Gastroesophageal sphincter (tissue), 4 donors: Measurements from ENCODE around the gene SMG6. TPM values are rescaled to one million over a fixed set of nuclear protein-coding genes. Genes with fewer than 3 reads are reported as not detected.

Experiments used
- ATAC-seq: fragments of 150-250 bp; one replicate; pipeline ENCODE4 v1.9.1; 2016; ENCODE audit warnings: mild to moderate bottlenecking, moderate library complexity
- H3K27ac ChIP-seq, 4 donors: fragments of 200-600 bp; sonication (generic) in 3 of 4; 1 replicate in 3 of 4; 2 replicates in 1 of 4; pipeline ENCODE4 v1.5.1; 2016 to 2019
- H3K27me3 ChIP-seq: fragments of 200-600 bp; sonication (generic); one replicate; pipeline ENCODE4 v1.5.1; 2019
- H3K36me3 ChIP-seq, 2 donors: fragments of 200-600 bp; sonication (generic); one replicate each; pipeline ENCODE4 v1.5.1; 2019; ENCODE audit warnings: control low read depth in 1 of 2
- H3K4me1 ChIP-seq, 3 donors: fragments of 200-600 bp; sonication (generic); 1 replicate in 2 of 3; 2 replicates in 1 of 3; pipeline ENCODE4 v1.5.1; 2016 to 2019; ENCODE audit warnings: control low read depth in 2 of 3
- H3K4me3 ChIP-seq, 2 donors: fragments of 200-600 bp; sonication (generic); one replicate each; pipeline ENCODE4 v1.5.1; 2019; ENCODE audit warnings: mild to moderate bottlenecking in 1 of 2, moderate library complexity in 1 of 2
- H3K9me3 ChIP-seq, 3 donors: fragments of 200-600 bp; sonication (generic); one replicate each; pipeline ENCODE4 v1.5.1; 2017 to 2019; ENCODE audit warnings: control low read depth in 2 of 3
- CTCF ChIP-seq, 4 experiments: fragments of 200-600 bp in 2 of 4; fragments of 450-650 bp in 2 of 4; sonication (generic) in 1 of 4; IDR thresholded peaks; one replicate each; pipeline ENCODE4 v1.5.1; 2017 to 2019; ENCODE audit warnings: antibody characterized with exemption in 4 of 4, mild to moderate bottlenecking in 2 of 4, moderate library complexity in 2 of 4
- EP300 ChIP-seq: sonication (generic); formaldehyde crosslinking; IDR thresholded peaks from one replicate; pipeline ENCODE4 v1.6.1; 2017; ENCODE audit warnings: antibody characterized with exemption, mild to moderate bottlenecking
- POLR2A ChIP-seq, 2 donors: fragments of 450-650 bp; IDR thresholded peaks; one replicate each; pipeline ENCODE4 v1.6.1; 2017; ENCODE audit warnings: antibody characterized with exemption in 2 of 2, mild to moderate bottlenecking in 2 of 2, moderate library complexity in 1 of 2
- POLR2AphosphoS5 ChIP-seq: sonication (generic); formaldehyde crosslinking; IDR thresholded peaks from one replicate; pipeline ENCODE4 v1.6.1; 2017; ENCODE audit warnings: antibody characterized with exemption
- WGBS, 2 donors: methylation state at CpG; one replicate each; pipeline ENCODE4 v1.1.5; 2018; ENCODE audit warnings: low coverage in 1 of 2; 5-methylcytosine and 5-hydroxymethylcytosine counted together
- total RNA-seq, 4 donors: library from RNA; depleted of rRNA; stranded (reverse); fragments of >200 nt; gene quantifications; one replicate each; pipeline ENCODE4 v1.1.0, GENCODE V29; 2016

Gene SMG6
- total RNA-seq, 4 donors from 2014 or later = 27.2 to 75.5 (median 43.9) TPM

- no peak for ATAC-seq
- 43 to 57% methylated on average over 5 to 7 of the region's 7 CpGs for WGBS, 2 donors
- TF ChIP-seq POLR2AphosphoS5 (no peak), CTCF (IDR thresholded peaks at IDR 0.05) (no peak), POLR2A (IDR thresholded peaks at IDR 0.05) (no peak), EP300 (no peak)
- Histone ChIP-seq H3K27ac (peak overlapping the region; percentile 0 to 85 (median 76)), H3K9me3 (no peaks in the 10 kb centered on the region), H3K36me3 (peaks cover 0 to 74% of the 10 kb centered on the region in 2 donors), H3K27me3 (no peaks in the 10 kb centered on the region), H3K4me3 (no peak overlapping the region), H3K4me1 (peaks cover 0 to 70% (median 56%) of the 10 kb centered on the region in 3 donors)
Observed at GRCh38 chr17:2083613-2084035, 220.0 kb downstream of the SMG6 start.

GRCh38 chr17:2082003-2082781 lies 221.4 kb downstream of the SMG6 start:
- no peak for TF ChIP-seq CTCF (IDR thresholded peaks at IDR 0.05)
- no peak for TF ChIP-seq POLR2A (IDR thresholded peaks at IDR 0.05)
- no peak for TF ChIP-seq POLR2AphosphoS5
- TF ChIP-seq EP300 = no peak
- peaks cover 0 to 63% (median 42%) of the 10 kb centered on the region in 3 donors for H3K4me1 ChIP-seq
- H3K27ac ChIP-seq = peak overlapping the region in 3 of 4 donors; percentile 45 to 85 (median 73)
- H3K9me3 ChIP-seq = no peaks in the 10 kb centered on the region
- no peak overlapping the region for H3K4me3 ChIP-seq
- H3K36me3 ChIP-seq = peaks cover 0 to 88% of the 10 kb centered on the region in 2 donors
- H3K27me3 ChIP-seq = no peaks in the 10 kb centered on the region
- ATAC-seq = no peak
- WGBS, 2 donors = 70 to 78% methylated on average over 5 of the region's 9 CpGs

- H3K9me3 ChIP-seq = no peaks in the 10 kb centered on the region
- no peak overlapping the region for H3K4me3 ChIP-seq
- peaks cover 0 to 63% (median 40%) of the 10 kb centered on the region in 3 donors for H3K4me1 ChIP-seq
- WGBS, 2 donors = 81 to 89% methylated on average over 5 to 8 of the region's 9 CpGs
- H3K36me3 ChIP-seq = peaks cover 0 to 88% of the 10 kb centered on the region in 2 donors
- ATAC-seq = no peak
- TF ChIP-seq EP300 = no peak
- no peak for TF ChIP-seq POLR2A (IDR thresholded peaks at IDR 0.05)
- no peak for TF ChIP-seq CTCF (IDR thresholded peaks at IDR 0.05)
- no peak for TF ChIP-seq POLR2AphosphoS5
- H3K27ac ChIP-seq = peak overlapping the region in 3 of 4 donors; percentile 45 to 85 (median 73)
- H3K27me3 ChIP-seq = no peaks in the 10 kb centered on the region
Observed at GRCh38 chr17:2081564-2081963, 222.0 kb downstream of the SMG6 start.

- Histone ChIP-seq H3K4me3 (no peak overlapping the region), H3K9me3 (no peaks in the 10 kb centered on the region), H3K4me1 (peaks cover 0 to 49% (median 26%) of the 10 kb centered on the region in 3 donors), H3K27me3 (no peaks in the 10 kb centered on the region), H3K27ac (peak overlapping the region in 3 of 4 donors; percentile 73 to 80 (median 78)), H3K36me3 (peaks cover 0 to 79% of the 10 kb centered on the region in 2 donors)
- no peak for TF ChIP-seq EP300
- no peak for ATAC-seq
- 34 to 74% methylated on average over 4 to 6 of the region's 8 CpGs for WGBS, 2 donors
Observed at GRCh38 chr17:2077040-2077439, 226.5 kb downstream of the SMG6 start.

GRCh38 chr17:2076087-2076984 lies 227.2 kb downstream of the SMG6 start:
- Histone ChIP-seq H3K27ac (peak overlapping the region in 3 of 4 donors; percentile 73 to 80 (median 78)), H3K9me3 (no peaks in the 10 kb centered on the region), H3K27me3 (no peaks in the 10 kb centered on the region), H3K4me1 (peaks cover 0 to 52% (median 32%) of the 10 kb centered on the region in 3 donors), H3K4me3 (no peak overlapping the region), H3K36me3 (peaks cover 0 to 79% of the 10 kb centered on the region in 2 donors)
- ATAC-seq = no peak
- WGBS, 2 donors = 51 to 60% methylated on average over 6 to 10 of the region's 17 CpGs
- no peak for TF ChIP-seq POLR2AphosphoS5
- no peak for TF ChIP-seq CTCF (IDR thresholded peaks at IDR 0.05)
- no peak for TF ChIP-seq EP300
- no peak for TF ChIP-seq POLR2A (IDR thresholded peaks at IDR 0.05)
